Thymus (tissue), 11 donors: ENCODE results near the gene SPATA45. TPM values are rescaled to one million over a fixed set of nuclear protein-coding genes. Genes with fewer than 3 reads are reported as not detected.
"Not testable (repeated sequence)": the region's sequence is repeated elsewhere in the genome, so short reads cannot be mapped to it uniquely, and the experiment has no call there.

Experiments
- DNase-seq, 9 donors: peaks; one replicate each; pipeline ENCODE4 v3.0.0-alpha.2; 2013; ENCODE audit warnings: low spot score in 9 of 9, low read depth in 6 of 9, missing footprints in 1 of 9
- H3K27ac ChIP-seq, 2 donors: one replicate each; pipeline ENCODE4 v1.5.1; 2013; ENCODE audit warnings: control low read depth in 1 of 2, low read depth in 1 of 2, low read length in 1 of 2, mild to moderate bottlenecking in 1 of 2, moderate library complexity in 1 of 2
- H3K27me3 ChIP-seq, 2 donors: one replicate each; pipeline ENCODE4 v1.5.1; 2013; ENCODE audit warnings: low read length in 1 of 2; ENCODE audit not compliant: control insufficient read depth in 2 of 2, insufficient read depth in 1 of 2
- H3K36me3 ChIP-seq, 2 donors: one replicate each; pipeline ENCODE4 v1.5.1; 2013; ENCODE audit warnings: low read length in 1 of 2, mild to moderate bottlenecking in 1 of 2, moderate library complexity in 1 of 2; ENCODE audit not compliant: control insufficient read depth in 2 of 2, insufficient read depth in 2 of 2
- H3K4me1 ChIP-seq, 2 donors: one replicate each; pipeline ENCODE4 v1.5.1; 2013; ENCODE audit warnings: low read length in 2 of 2; ENCODE audit not compliant: control insufficient read depth in 2 of 2, insufficient read depth in 2 of 2
- H3K4me3 ChIP-seq, 2 donors: one replicate each; pipeline ENCODE4 v1.5.1; 2013; ENCODE audit warnings: low read length in 2 of 2, control low read depth in 1 of 2, mild to moderate bottlenecking in 1 of 2
- H3K9me3 ChIP-seq, 2 donors: one replicate each; pipeline ENCODE4 v1.5.1; 2013; ENCODE audit warnings: low read length in 1 of 2, mild to moderate bottlenecking in 1 of 2; ENCODE audit not compliant: control insufficient read depth in 2 of 2, insufficient read depth in 1 of 2
- WGBS: extraction: QIAGEN DNeasy Blood & Tissue Kit; methylation state at CpG from one replicate; pipeline ENCODE4 v1.1.7; 2013; 5-methylcytosine and 5-hydroxymethylcytosine counted together
- polyA plus RNA-seq: library from polyadenylated mRNA; stranded (reverse); fragments of 200-250 nt; gene quantifications from one replicate; pipeline ENCODE4 v1.2.3, GENCODE V29; 2013
- total RNA-seq: library from RNA; stranded (reverse); fragments of 120-200 nt; gene quantifications from one replicate; pipeline ENCODE4 v1.2.4, GENCODE V29; 2013
- donor health status: healthy.

Gene SPATA45
- total and polyA plus RNA-seq, 2 donors: 0.18 to 0.33 TPM

DNA sequence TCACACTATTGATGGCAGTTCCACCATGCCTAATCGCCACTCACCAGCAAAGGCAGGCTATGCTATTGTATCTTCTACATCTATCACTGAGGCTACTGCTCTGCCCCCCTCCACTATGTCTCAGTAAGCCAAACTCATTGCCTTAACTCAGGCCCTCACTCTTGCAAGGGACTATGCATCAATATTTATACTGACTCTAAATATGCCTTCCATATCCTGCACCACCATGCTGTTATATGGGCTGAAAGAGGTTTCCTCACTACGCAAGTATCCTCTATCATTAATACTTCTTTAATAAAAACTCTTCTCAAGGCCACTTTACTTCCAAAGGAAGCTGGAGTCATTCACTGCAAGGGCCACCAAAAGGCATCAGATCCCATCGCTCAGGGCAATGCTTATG, 2.9 kb downstream of the SPATA45 start:
- not testable (repeated sequence) for H3K4me1 ChIP-seq, H3K4me3 ChIP-seq, H3K27ac ChIP-seq, H3K9me3 ChIP-seq, H3K27me3 ChIP-seq, DNase-seq, H3K36me3 ChIP-seq
- 82% methylated on average over 3 of the region's 3 CpGs for WGBS

DNA sequence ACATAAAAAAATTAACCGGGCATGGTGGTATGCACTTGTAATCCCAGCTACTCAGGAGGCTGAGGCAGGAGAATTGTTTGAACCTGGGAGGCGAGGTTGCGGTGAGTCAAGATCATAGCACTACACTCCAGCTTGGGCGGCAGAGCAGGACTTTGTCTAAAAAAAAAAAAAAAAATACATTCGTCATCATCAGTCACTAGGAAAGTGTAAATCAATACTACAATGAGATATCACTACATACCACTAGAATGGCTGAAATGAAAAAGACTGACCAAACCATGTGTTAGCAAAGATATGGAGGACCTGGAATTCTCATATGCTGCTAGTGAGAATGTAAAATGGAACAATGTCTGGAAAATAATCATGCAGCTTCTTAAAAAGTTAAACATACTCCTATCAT, 9.3 kb downstream of the SPATA45 start:
- H3K36me3 ChIP-seq: no peaks in the 10 kb centered on the region
- no peaks in the 10 kb centered on the region for H3K4me1 ChIP-seq
- WGBS: 98% methylated on average over 5 of the region's 5 CpGs
- H3K9me3 ChIP-seq: no peaks in the 10 kb centered on the region
- H3K27me3 ChIP-seq: no peaks in the 10 kb centered on the region
- no peak overlapping the region for H3K27ac ChIP-seq
- H3K4me3 ChIP-seq: no peak overlapping the region
- no peak for DNase-seq

DNA sequence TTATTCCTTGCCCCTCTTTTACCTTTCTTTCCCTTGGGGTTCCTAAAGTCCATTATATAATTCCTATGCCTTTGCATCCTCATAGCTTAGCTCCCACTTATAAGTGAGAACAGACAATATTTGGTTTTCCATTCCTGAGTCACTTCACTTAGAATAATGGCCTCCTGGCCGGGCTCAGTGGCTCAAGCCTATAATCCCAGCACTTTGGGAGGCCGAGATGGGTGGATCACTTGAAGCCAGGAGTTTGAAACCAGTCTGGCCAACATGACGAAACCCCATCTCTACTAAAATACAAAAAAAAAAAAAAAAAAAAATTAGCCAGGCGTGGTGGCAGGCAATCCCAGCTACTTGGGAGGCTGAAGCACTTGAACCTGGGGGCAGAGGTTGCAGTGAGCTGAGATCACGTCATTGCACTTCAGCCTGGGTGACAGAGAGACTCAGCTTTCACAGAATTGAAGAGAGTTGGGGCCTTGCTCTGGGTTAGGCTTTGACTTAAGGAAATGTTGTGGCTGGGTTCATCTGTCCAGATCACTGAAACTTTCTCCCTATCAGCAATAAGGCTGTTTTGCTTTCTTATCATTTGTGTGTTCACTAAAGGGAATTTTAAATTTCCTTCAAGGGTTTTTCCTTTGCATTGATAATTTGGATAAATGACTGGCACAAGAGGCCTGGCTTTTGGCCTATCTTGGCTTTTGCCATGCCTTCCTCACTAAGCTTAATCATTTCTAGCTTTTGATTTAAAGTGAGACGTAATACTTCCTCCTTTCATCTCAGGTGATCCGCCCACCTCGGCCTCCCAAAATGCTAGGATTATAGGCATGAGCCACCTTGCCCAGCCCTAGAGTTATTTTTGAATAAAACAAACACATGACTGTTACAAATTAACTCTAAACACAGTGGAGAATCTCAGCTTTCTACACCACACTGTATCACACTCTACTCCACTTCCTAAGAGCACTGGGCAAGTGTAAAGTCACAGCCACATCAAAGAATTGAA, 13.9 kb downstream of the SPATA45 start:
- not testable (repeated sequence) for H3K9me3 ChIP-seq, H3K27ac ChIP-seq, H3K27me3 ChIP-seq, DNase-seq, H3K4me1 ChIP-seq, H3K36me3 ChIP-seq, H3K4me3 ChIP-seq
- 87% methylated on average over 8 of the region's 8 CpGs for WGBS

DNA sequence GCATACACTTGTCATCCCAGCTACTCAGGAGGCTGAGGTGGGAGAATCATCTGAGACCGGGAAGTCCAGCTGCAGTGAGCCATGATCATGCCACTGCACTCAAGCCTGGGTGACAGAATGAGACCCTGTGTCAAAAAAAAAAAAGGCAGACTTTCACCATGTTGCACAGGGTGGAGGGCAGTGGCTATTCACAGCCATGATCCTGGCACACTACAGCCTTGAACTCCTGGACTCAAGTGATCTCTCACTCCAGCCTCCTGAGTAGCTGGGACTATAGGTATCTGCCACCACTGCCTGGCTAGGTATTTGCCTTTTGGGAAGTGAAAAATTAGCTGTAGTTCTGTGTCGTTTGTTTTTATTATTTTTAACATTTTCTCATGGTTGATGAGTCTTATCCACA, 19.1 kb downstream of the SPATA45 start:
- no peak overlapping the region for H3K4me3 ChIP-seq
- WGBS: 94% methylated on average over 2 of the region's 2 CpGs
- H3K27me3 ChIP-seq: no peaks in the 10 kb centered on the region

DNA sequence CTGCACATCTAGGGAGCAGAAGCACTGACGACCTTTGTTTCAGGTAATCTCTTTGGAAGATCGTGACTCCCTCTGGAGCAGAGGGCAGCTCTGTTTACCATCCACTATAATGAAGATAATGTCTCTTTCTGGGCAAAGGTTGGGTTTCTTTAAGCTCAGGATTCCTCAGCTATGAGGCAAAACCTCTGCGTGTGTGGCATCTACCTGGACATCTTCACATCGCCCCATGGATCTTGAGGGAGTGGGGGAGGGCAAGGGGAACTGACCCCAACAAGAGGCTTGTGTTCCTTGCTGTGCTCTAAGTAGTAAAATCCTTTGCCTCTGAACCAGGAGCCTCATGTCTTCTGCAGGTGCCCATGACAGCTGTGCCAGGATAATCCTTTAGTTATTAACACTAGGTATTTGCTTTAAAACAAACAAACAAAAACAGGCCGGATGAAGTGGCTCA, 19.6 kb downstream of the SPATA45 start:
- Histone ChIP-seq H3K27ac (no peak overlapping the region), H3K27me3 (no peaks in the 10 kb centered on the region), H3K9me3 (peaks cover 0 to 23% of the 10 kb centered on the region in 2 donors), H3K4me3 (no peak overlapping the region), H3K4me1 (no peaks in the 10 kb centered on the region), H3K36me3 (no peaks in the 10 kb centered on the region)
- WGBS: 96% methylated on average over 5 of the region's 5 CpGs
- no peak for DNase-seq

More for the DNA sequence above, 19.1 kb downstream of the SPATA45 start:
- Histone ChIP-seq H3K9me3 (peaks cover 0 to 23% of the 10 kb centered on the region in 2 donors), H3K4me1 (no peaks in the 10 kb centered on the region), H3K36me3 (no peaks in the 10 kb centered on the region), H3K27ac (no peak overlapping the region)
- DNase-seq: no peak

DNA sequence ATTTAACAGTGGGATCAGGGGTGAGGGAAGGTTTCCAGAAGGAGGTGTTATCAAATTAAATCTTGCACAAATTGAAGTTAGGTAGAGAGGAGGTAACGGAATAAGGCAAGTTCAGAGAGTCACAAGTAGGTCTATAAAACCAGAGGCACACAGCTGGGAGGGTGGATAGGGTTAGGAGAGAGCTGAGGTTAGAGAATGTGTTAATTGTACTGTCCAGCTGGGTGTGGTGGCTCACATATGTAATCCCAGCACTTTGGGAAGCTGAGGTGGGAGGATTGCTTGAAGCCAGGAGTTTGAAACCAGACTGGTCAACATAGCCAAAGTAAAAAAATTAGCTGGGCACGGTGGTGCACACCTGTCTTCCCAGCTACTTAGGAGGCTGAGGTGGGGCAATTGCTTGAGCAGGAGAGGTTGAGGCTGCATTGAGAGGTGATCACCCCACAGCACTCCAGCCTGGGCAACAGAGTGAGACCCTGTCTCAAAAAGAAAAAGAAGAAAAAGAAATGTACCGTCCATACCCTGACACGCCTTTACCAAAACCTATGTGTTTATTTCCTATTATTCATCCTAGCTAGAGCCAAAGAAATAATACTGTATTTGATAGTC, 20.2 kb downstream of the SPATA45 start:
- no peak for DNase-seq
- H3K27me3 ChIP-seq: no peaks in the 10 kb centered on the region
- H3K36me3 ChIP-seq: no peaks in the 10 kb centered on the region
- H3K4me1 ChIP-seq: no peaks in the 10 kb centered on the region
- WGBS: 97% methylated on average over 4 of the region's 4 CpGs
- H3K27ac ChIP-seq: no peak overlapping the region
- H3K4me3 ChIP-seq: no peak overlapping the region
- H3K9me3 ChIP-seq: peaks cover 0 to 23% of the 10 kb centered on the region in 2 donors

DNA sequence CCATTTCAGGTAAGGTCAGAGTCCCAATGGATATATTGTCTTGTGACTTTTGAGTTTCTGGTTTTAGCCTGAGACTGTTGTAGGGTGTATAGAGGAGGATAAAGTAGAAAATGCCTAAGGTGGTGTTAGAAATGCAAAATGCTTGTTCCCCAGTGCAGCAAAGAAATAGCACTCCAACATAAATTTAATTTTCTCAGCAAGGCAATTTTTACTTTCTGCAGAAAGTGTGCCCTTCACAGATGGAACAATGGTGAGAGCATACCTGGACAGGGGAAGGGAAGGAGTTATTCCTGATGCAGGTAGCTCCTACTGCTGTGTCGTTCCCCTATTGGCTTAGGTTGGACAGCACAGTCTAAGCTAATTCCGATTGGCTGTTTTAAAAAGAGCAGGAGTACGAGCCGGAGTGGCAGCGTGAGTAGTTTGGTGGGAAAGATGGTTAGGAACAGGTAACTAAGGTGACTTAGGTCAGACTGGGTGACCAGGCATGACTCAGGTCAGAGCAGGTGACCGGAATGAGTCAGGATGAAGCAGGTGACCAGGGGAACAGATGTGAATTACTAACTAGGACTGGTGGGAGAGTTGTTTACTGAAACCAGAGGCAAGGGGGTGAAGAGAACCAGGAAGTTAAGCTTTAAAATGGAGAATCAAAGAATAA, 21.5 kb downstream of the SPATA45 start:
- H3K4me1 ChIP-seq: no peaks in the 10 kb centered on the region
- H3K36me3 ChIP-seq: no peaks in the 10 kb centered on the region
- no peak overlapping the region for H3K4me3 ChIP-seq
- 98% methylated on average over 6 of the region's 6 CpGs for WGBS
- no peak for DNase-seq
- no peaks in the 10 kb centered on the region for H3K27me3 ChIP-seq
- peaks cover 0 to 23% of the 10 kb centered on the region in 2 donors for H3K9me3 ChIP-seq
- no peak overlapping the region for H3K27ac ChIP-seq

DNA sequence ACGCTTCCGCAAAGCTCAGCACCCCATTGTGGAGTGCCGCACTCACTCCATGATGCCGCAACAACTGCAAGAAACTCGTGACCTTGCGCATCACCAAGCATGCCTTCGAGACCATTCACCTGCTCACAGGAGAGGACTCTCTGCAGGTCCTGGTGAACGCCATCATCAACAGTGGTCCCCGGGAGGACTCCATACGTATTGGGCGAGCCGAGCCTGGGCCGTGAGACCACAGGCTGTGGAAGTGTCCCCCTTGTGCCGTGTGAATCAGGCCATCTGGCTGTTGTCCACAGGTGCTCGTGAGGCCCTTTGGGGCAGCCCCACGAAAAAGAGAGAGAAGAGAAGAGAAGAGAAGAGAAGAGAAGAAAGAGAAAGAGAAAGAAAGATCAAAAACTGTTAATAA, 23.2 kb downstream of the SPATA45 start:
- Histone ChIP-seq H3K4me1 (peaks cover 0 to 3% of the 10 kb centered on the region in 2 donors), H3K27ac (no peak overlapping the region), H3K9me3 (peaks cover 0 to 23% of the 10 kb centered on the region in 2 donors), H3K4me3 (no peak overlapping the region), H3K36me3 (no peaks in the 10 kb centered on the region), H3K27me3 (no peaks in the 10 kb centered on the region)
- 98% methylated on average over 16 of the region's 16 CpGs for WGBS
- no peak for DNase-seq

DNA sequence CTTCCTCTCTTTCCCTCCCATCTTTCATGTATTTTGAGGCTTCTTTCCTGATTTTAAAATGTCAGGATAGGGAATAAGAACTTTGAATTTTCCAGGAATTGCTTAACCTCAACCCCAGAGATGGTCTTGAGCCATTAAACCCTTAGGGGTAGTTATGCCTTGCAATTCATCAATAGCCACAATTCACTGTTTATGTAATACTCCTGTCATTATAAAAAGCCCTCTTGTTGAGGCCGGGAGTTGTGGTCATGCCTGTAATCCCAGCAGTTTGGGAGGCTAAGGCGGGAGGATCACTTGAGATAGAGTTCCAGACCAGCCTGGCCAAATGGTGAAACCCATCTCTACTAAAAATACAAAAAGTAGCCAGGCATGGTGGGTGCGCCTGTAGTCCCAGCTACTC, 24.5 kb downstream of the SPATA45 start:
- peaks cover 0 to 23% of the 10 kb centered on the region in 2 donors for H3K9me3 ChIP-seq
- WGBS: 96% methylated on average over 3 of the region's 3 CpGs
- no peak overlapping the region for H3K27ac ChIP-seq
- no peaks in the 10 kb centered on the region for H3K36me3 ChIP-seq
- no peak overlapping the region for H3K4me3 ChIP-seq
- DNase-seq: no peak
- H3K4me1 ChIP-seq: peaks cover 0 to 3% of the 10 kb centered on the region in 2 donors
- no peaks in the 10 kb centered on the region for H3K27me3 ChIP-seq
